ENCODE results near the gene TXNDC11. TPM values are rescaled to one million over a fixed set of nuclear protein-coding genes. Genes with fewer than 3 reads are reported as not detected.

Gene TXNDC11
- total RNA-seq, 2 donors from 2014 or later: 75.0 to 96.9 TPM

DNA sequence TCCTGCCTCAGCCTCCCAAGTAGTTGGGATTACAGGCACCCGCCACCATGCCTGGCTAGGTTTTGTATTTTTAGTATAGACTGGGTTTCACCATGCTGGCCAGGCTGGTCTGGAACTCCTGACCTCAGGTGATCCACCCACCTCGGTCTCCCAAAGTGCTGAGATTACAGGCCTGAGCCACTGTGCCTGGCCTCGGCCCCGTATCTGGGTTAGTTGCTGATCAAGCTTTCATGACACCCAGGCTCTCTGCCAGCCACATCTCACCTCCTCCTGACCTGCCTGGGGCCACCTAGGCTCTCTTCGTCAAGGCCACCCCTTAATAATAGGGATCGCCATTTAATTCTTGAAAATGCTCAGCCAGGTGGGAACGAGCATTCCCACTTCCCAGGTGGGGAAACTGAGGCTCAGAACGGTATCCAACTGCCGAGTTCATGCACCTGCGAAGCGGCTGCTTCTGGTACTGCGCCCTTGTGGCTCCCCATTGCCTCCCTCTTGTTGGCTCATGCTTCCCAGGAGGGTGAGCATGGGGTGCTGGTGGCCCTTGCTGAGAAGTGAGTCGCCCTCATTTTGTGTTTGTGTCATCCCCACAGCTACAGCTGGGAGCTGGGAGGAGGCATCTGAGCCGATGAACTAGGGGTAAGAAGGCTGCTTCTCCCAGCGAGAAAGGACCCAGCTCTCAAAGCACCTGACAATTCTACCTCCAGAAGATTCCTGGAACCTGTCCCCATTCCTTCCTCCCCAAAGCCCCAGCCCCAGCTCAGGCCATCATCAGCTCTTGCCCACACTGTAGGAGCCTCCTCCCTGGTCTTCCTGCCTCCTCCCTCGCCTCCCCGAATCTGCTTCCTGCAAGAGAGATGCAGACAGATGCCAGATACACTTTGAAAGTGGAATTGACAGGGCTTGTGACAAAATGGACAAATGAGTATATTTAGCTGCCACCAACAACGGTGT is 91.7 kb downstream of the TXNDC11 start:
- no peaks in the 10 kb centered on the region for H3K9me3 ChIP-seq
- 86% methylated on average over 18 of the region's 18 CpGs for WGBS
- H3K27ac ChIP-seq: no peak overlapping the region
- H3K4me3 ChIP-seq: no peak overlapping the region
- TF ChIP-seq CTCF (IDR thresholded peaks at IDR 0.05): no peak
- TF ChIP-seq POLR2A (IDR thresholded peaks at IDR 0.05): no peak
- no peak for TF ChIP-seq POLR2AphosphoS5 (IDR thresholded peaks at IDR 0.05)
- H3K4me1 ChIP-seq (replicated peaks): no peaks in the 10 kb centered on the region
- no peak for DNase-seq (ENCODE audit: low spot score)
- H3K36me3 ChIP-seq: no peaks in the 10 kb centered on the region
- intact Hi-C loops (cut with DNase I): no loop called here
- no peaks in the 10 kb centered on the region for H3K27me3 ChIP-seq (replicated peaks; ENCODE audit: insufficient read depth)

- TF ChIP-seq POLR2A (IDR thresholded peaks at IDR 0.05) (no peak), POLR2AphosphoS5 (IDR thresholded peaks at IDR 0.05) (no peak), CTCF (IDR thresholded peaks at IDR 0.05) (no peak)
- 78% methylated on average over 7 of the region's 7 CpGs for WGBS
- no peak for DNase-seq (ENCODE audit: low spot score)
- intact Hi-C loops (cut with DNase I): no loop called here
- H3K27me3 ChIP-seq (replicated peaks; ENCODE audit: insufficient read depth): no peaks in the 10 kb centered on the region
- H3K36me3 ChIP-seq: no peaks in the 10 kb centered on the region
- H3K27ac ChIP-seq: no peak overlapping the region
- H3K9me3 ChIP-seq: no peaks in the 10 kb centered on the region
- no peaks in the 10 kb centered on the region for H3K4me1 ChIP-seq (replicated peaks)
- no peak overlapping the region for H3K4me3 ChIP-seq
Measured at GRCh38 chr16:11649276-11649675, 93.4 kb downstream of the TXNDC11 start.

DNA sequence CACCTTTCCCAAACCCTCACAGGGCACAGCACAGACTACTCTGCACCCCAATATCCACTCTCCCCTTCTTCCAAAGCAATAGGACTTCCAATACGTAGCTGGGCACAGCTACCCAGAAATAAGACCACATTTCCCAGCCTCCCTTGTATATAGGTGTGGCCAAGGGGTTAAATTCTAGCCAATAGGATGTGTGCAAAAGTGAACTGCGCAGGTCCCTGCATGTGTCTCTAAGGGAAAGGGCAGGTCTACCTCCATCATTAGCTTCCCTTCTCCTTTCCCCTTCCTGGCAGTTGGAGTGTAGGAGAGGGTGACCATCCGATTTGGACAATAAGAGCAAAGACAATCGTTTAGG is 99.9 kb downstream of the TXNDC11 start:
- Histone ChIP-seq H3K4me1 (replicated peaks) (no peaks in the 10 kb centered on the region), H3K4me3 (no peak overlapping the region), H3K9me3 (no peaks in the 10 kb centered on the region), H3K27me3 (replicated peaks; ENCODE audit: insufficient read depth) (no peaks in the 10 kb centered on the region), H3K36me3 (no peaks in the 10 kb centered on the region), H3K27ac (no peak overlapping the region)
- TF ChIP-seq POLR2A (IDR thresholded peaks at IDR 0.05) (no peak), POLR2AphosphoS5 (IDR thresholded peaks at IDR 0.05) (no peak), CTCF (IDR thresholded peaks at IDR 0.05) (no peak)
- WGBS: 56% methylated on average over 4 of the region's 4 CpGs
- no peak for DNase-seq (ENCODE audit: low spot score)
- intact Hi-C loops (cut with DNase I): loop anchor here (5.0 kb wide), 3 partner anchors 110 to 245 kb away; partner anchors contain the start of gene ZC3H7A

DNA sequence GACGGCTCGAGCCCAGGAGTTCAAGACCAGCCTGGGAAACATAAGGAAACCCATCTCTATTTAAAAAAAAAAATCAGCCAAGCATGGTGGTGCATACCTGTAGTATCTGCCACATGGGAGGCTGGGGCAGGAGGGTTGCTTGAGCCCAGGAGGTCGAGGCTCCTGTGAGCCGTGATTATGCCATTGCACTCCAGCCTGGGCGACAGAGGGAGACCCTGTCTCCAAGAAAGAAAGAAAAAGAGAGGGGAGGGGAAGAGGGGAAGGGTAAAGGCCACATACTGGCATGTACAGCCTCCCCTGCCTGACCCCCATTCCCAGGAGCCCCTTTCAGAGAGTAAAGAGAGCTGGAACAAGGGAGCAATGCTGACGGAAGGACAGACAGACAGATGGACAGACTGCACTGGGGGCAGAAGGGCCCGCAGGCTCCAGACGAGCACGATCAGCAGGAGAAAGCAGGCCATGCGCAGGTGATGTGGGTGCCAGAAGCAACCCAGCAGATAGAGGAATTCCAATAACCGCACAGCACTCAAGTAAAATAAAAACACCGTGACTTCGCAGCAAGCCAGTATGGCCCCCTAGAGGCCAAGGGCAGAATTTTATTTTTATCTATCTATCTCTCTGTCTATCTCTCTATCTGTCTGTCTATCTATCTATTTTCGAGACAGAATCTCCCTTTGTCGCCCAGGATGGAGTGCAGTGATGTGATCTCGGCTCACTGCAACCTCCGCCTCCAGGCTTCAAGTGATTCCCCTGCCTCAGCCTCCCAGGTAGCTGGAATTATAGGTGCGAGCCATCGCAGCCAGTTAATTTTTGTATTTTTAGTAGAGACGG is 101.5 kb downstream of the TXNDC11 start:
- no peaks in the 10 kb centered on the region for H3K36me3 ChIP-seq
- peak overlapping the region; percentile 76 to 91 for H3K27ac ChIP-seq
- no peaks in the 10 kb centered on the region for H3K27me3 ChIP-seq (replicated peaks; ENCODE audit: insufficient read depth)
- DNase-seq (ENCODE audit: low spot score): peak; percentile 52
- TF ChIP-seq POLR2A (IDR thresholded peaks at IDR 0.05) (no peak), POLR2AphosphoS5 (IDR thresholded peaks at IDR 0.05) (peak; percentile 63), CTCF (IDR thresholded peaks at IDR 0.05) (peak; percentile 74 to 95 (median 88))
- intact Hi-C loops (cut with DNase I): loop anchor here (5.0 kb wide), 3 partner anchors 109 to 244 kb away; partner anchors contain the start of gene ZC3H7A
- H3K4me1 ChIP-seq (replicated peaks): no peaks in the 10 kb centered on the region
- WGBS: 42% methylated on average over 20 of the region's 20 CpGs
- no peaks in the 10 kb centered on the region for H3K9me3 ChIP-seq
- no peak overlapping the region for H3K4me3 ChIP-seq

Measured in prostate gland (tissue), 2 donors.